Activated CD8-positive, alpha-beta T cell treated with anti-CD3 and anti-CD28 coated beads for 36 hours (primary cell): ENCODE results near the gene CRELD2. TPM values are rescaled to one million over a fixed set of nuclear protein-coding genes. Genes with fewer than 3 reads are reported as not detected.
A peak's percentile ranks its signal among the peaks of the same experiment; 100 is the strongest.

ENCODE experiments used
- ATAC-seq: fragments of 200-7000 bp; cut with Tn5 transposase; one replicate; pipeline ENCODE4 v1.10.0; 2021; ENCODE audit warnings: mild to moderate bottlenecking, moderate library complexity
- CTCF ChIA-PET: fragments of 350-600 bp; sonication (Branson Sonifier 250); formaldehyde crosslinking; loops from one replicate; lab custom pipeline; 2021; ENCODE audit warnings: antibody characterized with exemption; lab: Charles Lee
- POLR2A ChIA-PET: fragments of 350-600 bp; sonication (Branson Sonifier 250); formaldehyde crosslinking; loops from one replicate; lab custom pipeline; 2021; ENCODE audit warnings: antibody characterized with exemption; lab: Charles Lee
- DNase-seq: peaks from one replicate; pipeline ENCODE4 v3.0.0-alpha.2; 2020
- H3K27ac Mint-ChIP-seq: one replicate; pipeline ENCODE4 v1.8.0; 2021; ENCODE audit warnings: mild to moderate bottlenecking, mixed read lengths
- H3K27me3 Mint-ChIP-seq: one replicate; pipeline ENCODE4 v1.8.0; 2021; ENCODE audit warnings: mixed read lengths
- H3K36me3 Mint-ChIP-seq: one replicate; pipeline ENCODE4 v1.8.0; 2021; ENCODE audit warnings: low read depth, mixed read lengths
- H3K4me1 Mint-ChIP-seq: one replicate; pipeline ENCODE4 v1.8.0; 2021; ENCODE audit warnings: low read depth, mixed read lengths
- H3K4me3 Mint-ChIP-seq: one replicate; pipeline ENCODE4 v1.8.0; 2021; ENCODE audit warnings: mild to moderate bottlenecking, moderate library complexity, mixed read lengths
- H3K9me3 Mint-ChIP-seq: one replicate; pipeline ENCODE4 v1.8.0; 2021; ENCODE audit warnings: mixed read lengths
- intact Hi-C: fragments of 100-400 bp; cut with micrococcal nuclease; formaldehyde crosslinking; loops from one replicate; pipeline ENCODE4 v1.10.0; 2022
- total RNA-seq, 2 experiments: library from RNA; stranded (reverse); gene quantifications; one replicate each; pipeline ENCODE4 v1.2.3, GENCODE V29; 2021
- TF ChIP-seq, protein P1 (sequence below): fragments of 200-600 bp; IDR thresholded peaks from one replicate; pipeline ENCODE4 v1.8.0; 2022; ENCODE audit warnings: antibody characterized with exemption, mild to moderate bottlenecking

CRELD2 gene
- total RNA-seq, 2 experiments from 2014 or later, result 26.1 to 28.2 TPM

DNA sequence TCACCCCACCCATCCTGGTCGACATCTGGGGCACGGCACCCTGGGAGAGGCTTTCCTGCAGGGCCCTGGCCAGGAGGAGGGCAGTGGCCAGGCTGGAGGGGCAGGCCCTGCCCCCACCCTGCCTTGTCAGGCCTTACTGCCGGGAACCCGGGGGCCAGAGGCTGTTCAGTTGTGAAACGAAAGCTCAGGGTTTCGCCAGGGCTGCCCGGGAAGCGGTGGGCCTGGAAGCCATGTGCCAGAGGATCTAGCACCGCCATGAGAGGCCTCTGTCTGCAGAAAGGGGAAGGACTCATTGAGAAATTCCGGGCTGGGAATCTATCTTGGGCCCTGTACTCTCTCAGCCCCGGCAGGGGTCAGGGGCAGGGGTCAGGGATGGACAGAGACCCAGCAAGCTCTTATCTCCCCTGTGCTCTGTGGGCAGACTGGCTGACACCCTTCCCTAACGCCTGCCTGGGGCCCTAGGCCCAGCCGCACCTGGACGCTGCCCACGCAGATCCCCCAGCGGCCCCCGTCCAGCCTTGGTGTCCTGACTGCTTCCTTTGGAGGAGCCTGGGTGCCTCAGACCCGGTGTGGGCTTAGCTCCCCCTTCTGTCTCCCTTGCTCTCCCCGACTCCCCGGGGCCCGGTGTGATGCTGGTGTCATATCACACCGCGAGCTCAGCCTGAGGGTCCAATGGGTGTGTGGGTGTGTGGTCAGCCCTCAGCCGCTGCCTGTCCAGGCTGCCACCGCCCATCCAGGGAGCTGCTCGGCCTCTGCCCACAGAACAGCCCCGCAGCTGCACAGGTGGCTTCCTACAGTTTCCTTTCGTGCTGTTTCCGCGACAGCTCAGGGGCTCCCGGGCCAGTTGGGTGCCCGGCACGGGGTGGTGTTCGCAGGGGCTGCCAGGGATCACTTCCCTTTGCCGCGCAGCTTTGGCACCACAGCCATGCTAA lies 48.6 kb downstream of the CRELD2 start:
- peak; percentile 45 for DNase-seq
- TF ChIP-seq, protein P1, sequence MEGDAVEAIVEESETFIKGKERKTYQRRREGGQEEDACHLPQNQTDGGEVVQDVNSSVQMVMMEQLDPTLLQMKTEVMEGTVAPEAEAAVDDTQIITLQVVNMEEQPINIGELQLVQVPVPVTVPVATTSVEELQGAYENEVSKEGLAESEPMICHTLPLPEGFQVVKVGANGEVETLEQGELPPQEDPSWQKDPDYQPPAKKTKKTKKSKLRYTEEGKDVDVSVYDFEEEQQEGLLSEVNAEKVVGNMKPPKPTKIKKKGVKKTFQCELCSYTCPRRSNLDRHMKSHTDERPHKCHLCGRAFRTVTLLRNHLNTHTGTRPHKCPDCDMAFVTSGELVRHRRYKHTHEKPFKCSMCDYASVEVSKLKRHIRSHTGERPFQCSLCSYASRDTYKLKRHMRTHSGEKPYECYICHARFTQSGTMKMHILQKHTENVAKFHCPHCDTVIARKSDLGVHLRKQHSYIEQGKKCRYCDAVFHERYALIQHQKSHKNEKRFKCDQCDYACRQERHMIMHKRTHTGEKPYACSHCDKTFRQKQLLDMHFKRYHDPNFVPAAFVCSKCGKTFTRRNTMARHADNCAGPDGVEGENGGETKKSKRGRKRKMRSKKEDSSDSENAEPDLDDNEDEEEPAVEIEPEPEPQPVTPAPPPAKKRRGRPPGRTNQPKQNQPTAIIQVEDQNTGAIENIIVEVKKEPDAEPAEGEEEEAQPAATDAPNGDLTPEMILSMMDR, result no peak
- H3K27ac Mint-ChIP-seq, result peak overlapping the region; percentile 71
- H3K4me3 Mint-ChIP-seq, result peak overlapping the region; percentile 33
- POLR2A ChIA-PET, result interaction anchor here (0.8 to 1.8 kb wide), 4 partner anchors 9 to 225 kb away, joined by 3 to 7 read pairs (median 3); no protein-coding TSS in a partner anchor
- H3K27me3 Mint-ChIP-seq, result no peaks in the 10 kb centered on the region
- no peaks in the 10 kb centered on the region for H3K9me3 Mint-ChIP-seq
- CTCF ChIA-PET, result interaction anchor here (1.0 to 3.2 kb wide), 3 partner anchors 17 to 63 kb away, joined by 3 to 12 read pairs (median 3); no protein-coding TSS in a partner anchor
- H3K4me1 Mint-ChIP-seq, result peaks cover 40% of the 10 kb centered on the region
- intact Hi-C loops, result loop anchor here (5.0 kb wide), 1 partner anchor 35 kb away; no protein-coding TSS in a partner anchor
- H3K36me3 Mint-ChIP-seq, result peaks cover 33% of the 10 kb centered on the region
- no peak for ATAC-seq

GRCh38 chr22:49967706-49968208 lies 49.3 kb downstream of the CRELD2 start:
- TF ChIP-seq, protein P1, result no peak
- no peaks in the 10 kb centered on the region for H3K9me3 Mint-ChIP-seq
- POLR2A ChIA-PET, result interaction anchor here (0.8 to 1.8 kb wide), 5 partner anchors 9 to 224 kb away, joined by 3 to 7 read pairs (median 3); no protein-coding TSS in a partner anchor
- H3K36me3 Mint-ChIP-seq, result peaks cover 30% of the 10 kb centered on the region
- DNase-seq, result no peak
- intact Hi-C loops, result loop anchor here (5.0 kb wide), 1 partner anchor 35 kb away; no protein-coding TSS in a partner anchor
- H3K27ac Mint-ChIP-seq, result peak overlapping the region; percentile 71
- H3K4me1 Mint-ChIP-seq, result peaks cover 40% of the 10 kb centered on the region
- no peak overlapping the region for H3K4me3 Mint-ChIP-seq
- CTCF ChIA-PET, result interaction anchor here (1.0 to 3.2 kb wide), 3 partner anchors 16 to 63 kb away, joined by 3 to 12 read pairs (median 3); no protein-coding TSS in a partner anchor
- H3K27me3 Mint-ChIP-seq, result no peaks in the 10 kb centered on the region
- no peak for ATAC-seq

DNA sequence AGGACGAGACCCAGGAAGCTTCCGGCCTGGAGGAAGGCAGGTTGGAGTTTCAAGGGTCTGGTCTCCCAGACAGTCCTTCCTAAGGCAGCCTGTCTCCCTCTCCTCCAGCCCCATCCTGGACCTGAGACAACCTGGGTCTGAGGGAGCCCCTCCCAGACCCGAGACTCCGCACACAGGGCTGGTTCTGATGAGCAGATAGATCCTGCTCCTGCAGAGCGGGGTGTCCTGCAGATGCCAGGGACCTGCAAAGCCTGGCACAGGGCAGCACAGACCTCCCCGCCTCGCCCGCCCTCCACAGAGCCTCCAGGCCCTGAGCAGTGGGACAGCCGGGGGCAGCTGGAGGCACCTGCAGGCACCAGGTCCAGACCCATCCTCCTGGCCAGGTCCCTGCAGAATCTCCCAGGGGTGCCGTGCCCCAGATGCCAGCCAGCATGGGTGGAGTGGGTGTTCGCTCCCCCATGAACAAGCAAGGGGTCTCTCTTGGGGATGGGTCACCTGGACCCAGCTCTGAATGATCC lies 49.9 kb downstream of the CRELD2 start:
- H3K4me1 Mint-ChIP-seq, result peaks cover 40% of the 10 kb centered on the region
- CTCF ChIA-PET, result interaction anchor here (0.9 to 3.2 kb wide), 2 partner anchors 38 to 62 kb away, joined by 3 to 12 read pairs; no protein-coding TSS in a partner anchor
- H3K27me3 Mint-ChIP-seq, result no peaks in the 10 kb centered on the region
- no peak for ATAC-seq
- no peak overlapping the region for H3K4me3 Mint-ChIP-seq
- no peaks in the 10 kb centered on the region for H3K9me3 Mint-ChIP-seq
- H3K27ac Mint-ChIP-seq, result no peak overlapping the region
- peaks cover 23% of the 10 kb centered on the region for H3K36me3 Mint-ChIP-seq
- TF ChIP-seq, protein P1, result no peak
- POLR2A ChIA-PET, result interaction anchor here (0.9 to 4.3 kb wide), 4 partner anchors 7 to 30 kb away, joined by 3 to 63 read pairs (median 5); partner anchors contain the start of gene PIM3
- intact Hi-C loops, result loop anchor here (5.0 kb wide), 1 partner anchor 36 kb away; no protein-coding TSS in a partner anchor
- no peak for DNase-seq

DNA sequence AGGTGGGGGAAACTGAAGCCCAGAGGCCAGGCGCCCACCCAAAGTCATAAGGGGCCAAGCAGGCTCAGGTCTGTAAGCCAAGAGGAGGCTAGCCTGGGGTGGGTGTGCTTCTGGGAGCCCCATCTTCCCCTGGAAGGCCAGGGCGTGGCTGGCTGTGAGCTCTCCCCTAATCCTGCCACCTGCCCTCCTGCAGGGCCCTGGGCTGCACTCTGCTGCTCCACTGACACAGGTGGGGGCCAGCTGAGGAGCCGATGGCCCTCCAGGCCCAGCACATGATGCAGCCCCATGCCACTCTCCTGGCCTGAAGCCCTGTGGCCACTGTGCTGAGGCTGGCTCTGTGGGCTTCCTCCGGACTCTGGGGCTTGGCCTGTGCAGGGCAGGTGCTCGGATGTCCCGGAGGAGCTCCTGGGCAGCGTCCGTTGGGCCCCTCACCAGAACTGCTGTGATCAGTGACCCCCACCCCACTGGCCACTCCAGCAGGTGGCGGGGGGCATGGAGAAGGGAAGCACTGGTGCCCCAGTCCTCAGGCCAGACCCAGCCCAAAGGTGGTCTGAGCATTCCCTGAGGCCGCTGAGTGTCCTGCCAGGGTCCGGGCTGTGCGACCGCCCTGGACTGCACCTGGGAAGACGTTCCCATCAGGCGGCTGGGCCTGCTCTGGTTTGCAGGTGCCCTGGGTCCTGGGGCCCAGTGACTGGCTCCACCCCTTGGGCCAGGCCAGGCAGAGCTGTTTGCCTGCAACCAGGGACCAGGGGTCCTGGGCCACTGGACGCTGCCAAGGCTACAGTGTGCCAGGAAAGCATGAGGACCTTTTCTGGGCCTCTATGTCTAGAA lies 50.6 kb downstream of the CRELD2 start:
- ChIA-PET POLR2A (interaction anchor here (1.3 to 4.3 kb wide), 2 partner anchors 8 to 31 kb away, joined by 3 to 63 read pairs; partner anchors contain the start of gene PIM3), CTCF (interaction anchor here (0.9 to 3.2 kb wide), 2 partner anchors 38 to 61 kb away, joined by 3 to 12 read pairs; no protein-coding TSS in a partner anchor)
- TF ChIP-seq, protein P1, result no peak
- no peak for ATAC-seq
- H3K4me1 Mint-ChIP-seq, result peaks cover 35% of the 10 kb centered on the region
- no peaks in the 10 kb centered on the region for H3K9me3 Mint-ChIP-seq
- no peak overlapping the region for H3K27ac Mint-ChIP-seq
- H3K4me3 Mint-ChIP-seq, result no peak overlapping the region
- H3K36me3 Mint-ChIP-seq, result peaks cover 17% of the 10 kb centered on the region
- H3K27me3 Mint-ChIP-seq, result no peaks in the 10 kb centered on the region
- DNase-seq, result no peak
- intact Hi-C loops, result loop anchor here (5.0 kb wide), 1 partner anchor 37 kb away; no protein-coding TSS in a partner anchor
